IMR-90 (cell line): ENCODE results near the gene MTUS2. TPM values are rescaled to one million over a fixed set of nuclear protein-coding genes. Genes with fewer than 3 reads are reported as not detected.
A peak's percentile ranks its signal among the peaks of the same experiment; 100 is the strongest.

Source experiments
- ATAC-seq: fragments of 200-7000 bp; cut with Tn5 transposase; 2 replicates; pipeline ENCODE4 v1.9.1; 2020; ENCODE audit warnings: low read depth, mild to moderate bottlenecking, moderate library complexity
- BruUV-seq: library from RNA; stranded (reverse); fragments of 400-500 nt; replicated peaks from 2 replicates; lab custom pipeline; 2021; lab: Mats Ljungman, UMichigan
- CTCF ChIA-PET: fragments of 300-600 bp; formaldehyde crosslinking; extraction: SDS; loops from one replicate; lab custom pipeline; 2021; ENCODE audit warnings: antibody characterized with exemption; lab: Yijun Ruan, JAX
- POLR2A ChIA-PET: fragments of 300-600 bp; sonication (Branson Sonifier 250); formaldehyde crosslinking; loops from one replicate; lab custom pipeline; 2022; ENCODE audit warnings: antibody characterized with exemption; ENCODE audit not compliant: unreplicated experiment; lab: Charles Lee
- DNase-seq: peaks from one replicate; pipeline ENCODE4 v3.0.0; 2013
- H2AFZ ChIP-seq: replicated peaks from 2 replicates; pipeline ENCODE3; 2013; ENCODE audit warnings: low read length, mild to moderate bottlenecking; ENCODE audit not compliant: poor library complexity
- H2AK5ac ChIP-seq: 2 replicates; pipeline ENCODE4 v1.6.1; 2013; ENCODE audit warnings: low read depth, low read length, inconsistent platforms
- H2AK9ac ChIP-seq: replicated peaks from 2 replicates; pipeline ENCODE3; 2013; ENCODE audit warnings: mild to moderate bottlenecking, low read depth, low read length, moderate library complexity; ENCODE audit not compliant: poor library complexity
- H2BK120ac ChIP-seq: 2 replicates; pipeline ENCODE4 v1.6.1; 2013; ENCODE audit warnings: low read depth, low read length, inconsistent platforms
- H2BK15ac ChIP-seq: 3 replicates; pipeline ENCODE4 v1.6.1; 2013; ENCODE audit warnings: low read depth, low read length, inconsistent platforms
- H2BK20ac ChIP-seq: 2 replicates; pipeline ENCODE4 v1.6.1; 2013; ENCODE audit warnings: low read depth, mild to moderate bottlenecking, inconsistent platforms, low read length, moderate library complexity
- H2BK5ac ChIP-seq: 2 replicates; pipeline ENCODE4 v1.6.1; 2013; ENCODE audit warnings: mild to moderate bottlenecking, low read depth, low read length, inconsistent platforms; ENCODE audit not compliant: poor library complexity, severe bottlenecking
- H3K14ac ChIP-seq: replicated peaks from 2 replicates; pipeline ENCODE4 v1.6.1; 2013; ENCODE audit warnings: low read depth, low read length, inconsistent platforms
- H3K18ac ChIP-seq: 2 replicates; pipeline ENCODE4 v1.6.1; 2013; ENCODE audit warnings: low read depth, low read length, control low read depth
- H3K23ac ChIP-seq: 2 replicates; pipeline ENCODE4 v1.6.1; 2013; ENCODE audit warnings: low read depth, low read length, inconsistent platforms
- H3K27ac ChIP-seq: 2 replicates; pipeline ENCODE4 v1.5.1; 2013; ENCODE audit warnings: mild to moderate bottlenecking, control low read depth, low read length; ENCODE audit not compliant: insufficient read depth
- H3K27me3 ChIP-seq: 2 replicates; pipeline ENCODE4 v1.6.1; 2013; ENCODE audit warnings: low read length; ENCODE audit not compliant: control insufficient read depth, insufficient read depth
- H3K36me3 ChIP-seq: 2 replicates; pipeline ENCODE4 v1.6.1; 2013; ENCODE audit warnings: low read length, mixed read lengths; ENCODE audit not compliant: control insufficient read depth, insufficient read depth
- H3K4ac ChIP-seq: 2 replicates; pipeline ENCODE4 v1.6.1; 2013; ENCODE audit warnings: low read depth, low read length, inconsistent platforms
- H3K4me1 ChIP-seq: 2 replicates; pipeline ENCODE4 v1.6.1; 2013; ENCODE audit warnings: low read length, mixed read lengths; ENCODE audit not compliant: control insufficient read depth, insufficient read depth
- H3K4me2 ChIP-seq: 2 replicates; pipeline ENCODE4 v1.6.1; 2013; ENCODE audit warnings: low read depth, mild to moderate bottlenecking, control low read depth, low read length, moderate library complexity
- H3K4me3 ChIP-seq: 2 replicates; pipeline ENCODE4 v1.5.1; 2013; ENCODE audit warnings: low read depth, mild to moderate bottlenecking, control low read depth, low read length, moderate library complexity; ENCODE audit not compliant: insufficient read depth
- H3K56ac ChIP-seq: 2 replicates; pipeline ENCODE4 v1.6.1; 2013; ENCODE audit warnings: low read length, inconsistent platforms; ENCODE audit not compliant: insufficient read depth; ENCODE audit errors: extremely low read depth
- H3K79me1 ChIP-seq, 2 experiments: 2 replicates each; pipeline ENCODE4 v1.6.1; 2013; ENCODE audit warnings: low read length in 2 of 2, inconsistent platforms in 1 of 2, low read depth in 1 of 2
- H3K9ac ChIP-seq: 2 replicates; pipeline ENCODE4 v1.6.1; 2013; ENCODE audit warnings: low read depth, low read length, control low read depth
- H3K9me1 ChIP-seq: 2 replicates; pipeline ENCODE4 v1.6.1; 2013; ENCODE audit warnings: low read length, inconsistent platforms; ENCODE audit not compliant: insufficient read depth
- H3K9me3 ChIP-seq: 2 replicates; pipeline ENCODE4 v1.6.1; 2013; ENCODE audit warnings: low read length; ENCODE audit not compliant: control insufficient read depth, insufficient read depth
- H4K20me1 ChIP-seq: 2 replicates; pipeline ENCODE4 v1.6.1; 2013; ENCODE audit warnings: low read length, inconsistent platforms; ENCODE audit not compliant: insufficient read depth
- H4K5ac ChIP-seq: 2 replicates; pipeline ENCODE4 v1.6.1; 2013; ENCODE audit warnings: mild to moderate bottlenecking, low read depth, low read length, control low read depth
- H4K8ac ChIP-seq, 2 experiments: 2 replicates each; pipeline ENCODE4 v1.6.1; 2013; ENCODE audit warnings: low read depth in 2 of 2, low read length in 2 of 2, control low read depth in 1 of 2, inconsistent platforms in 1 of 2
- H4K91ac ChIP-seq: 2 replicates; pipeline ENCODE4 v1.6.1; 2013; ENCODE audit warnings: low read depth, low read length, inconsistent platforms; ENCODE audit not compliant: insufficient read depth
- BHLHE40 ChIP-seq: fragments of 150-350 bp; IDR thresholded peaks from 2 replicates; pipeline ENCODE4 v1.6.1; 2016; ENCODE audit warnings: mild to moderate bottlenecking, low read depth, low read length
- CEBPB ChIP-seq: IDR thresholded peaks from 2 replicates; pipeline ENCODE4 v1.6.1; 2012; ENCODE audit warnings: low read depth, low read length, improper control_type of control experiment
- CHD1 ChIP-seq: IDR thresholded peaks from 2 replicates; pipeline ENCODE4 v1.6.1; 2012; ENCODE audit warnings: low read depth, low read length, improper control_type of control experiment
- FOS ChIP-seq: fragments of 150-350 bp; IDR thresholded peaks from 2 replicates; pipeline ENCODE4 v1.6.1; 2016; ENCODE audit warnings: low read depth, low read length
- MAFK ChIP-seq: IDR thresholded peaks from 2 replicates; pipeline ENCODE4 v1.6.1; 2012; ENCODE audit warnings: low read depth, low read length, improper control_type of control experiment
- MAZ ChIP-seq: IDR thresholded peaks from 2 replicates; pipeline ENCODE4 v1.6.1; 2012; ENCODE audit warnings: low read depth, mild to moderate bottlenecking, low read length, improper control_type of control experiment, moderate library complexity, borderline replicate concordance
- MXI1 ChIP-seq: IDR thresholded peaks from 2 replicates; pipeline ENCODE4 v1.6.1; 2012; ENCODE audit warnings: low read depth, mild to moderate bottlenecking, low read length, moderate library complexity, borderline replicate concordance
- NFE2L2 ChIP-seq: fragments of 150-350 bp; IDR thresholded peaks from 2 replicates; pipeline ENCODE4 v1.6.1; 2016; ENCODE audit warnings: low read depth, mild to moderate bottlenecking, low read length
- POLR2A ChIP-seq: IDR thresholded peaks from 2 replicates; pipeline ENCODE4 v1.6.1; 2012; ENCODE audit warnings: mild to moderate bottlenecking, low read depth, low read length
- RAD21 ChIP-seq: IDR thresholded peaks from 2 replicates; pipeline ENCODE4 v1.6.1; 2012; ENCODE audit warnings: low read length, improper control_type of control experiment
- RCOR1 ChIP-seq: IDR thresholded peaks from 2 replicates; pipeline ENCODE4 v1.6.1; 2012; ENCODE audit warnings: mild to moderate bottlenecking, low read length, improper control_type of control experiment; ENCODE audit not compliant: insufficient replicate concordance
- RFX5 ChIP-seq: IDR thresholded peaks from 2 replicates; pipeline ENCODE4 v1.8.0; 2012; ENCODE audit warnings: low read depth, mild to moderate bottlenecking, low read length, moderate library complexity
- SMC3 ChIP-seq: fragments of 150-350 bp; IDR thresholded peaks from 2 replicates; pipeline ENCODE4 v1.6.1; 2016; ENCODE audit warnings: low read depth, mild to moderate bottlenecking, antibody characterized with exemption, low read length, moderate library complexity
- WGBS, 2 experiments: methylation state at CpG; one replicate each; pipeline versions ENCODE4 v1.1.5 to v1.1.7; 2013; ENCODE audit warnings: missing lambda C conversion rate in 2 of 2; ENCODE audit not compliant: insufficient read length in 1 of 2; ENCODE audit errors: extremely low coverage in 2 of 2; 5-methylcytosine and 5-hydroxymethylcytosine counted together
- dilution Hi-C: fragments of 300-500 bp; cut with HindIII; formaldehyde crosslinking; loops from one replicate; pipeline ENCODE4 v1.14.3; 2018; ENCODE audit warnings: low sequenced_read_pairs; ENCODE audit not compliant: unreplicated experiment
- in situ Hi-C: fragments of 300-500 bp; cut with MboI; formaldehyde crosslinking; loops from 3 replicates; pipeline ENCODE4 v1.14.3; 2019; ENCODE audit warnings: low sequenced_read_pairs, inconsistent platforms, mixed read lengths
- intact Hi-C: fragments of 100-400 bp; cut with micrococcal nuclease; formaldehyde crosslinking; loops from 2 replicates; pipeline ENCODE4 v1.10.0; 2022
- polyA plus RNA-seq, 3 experiments: library from polyadenylated mRNA; depleted of rRNA; stranded (reverse); fragments of >200 nt; gene quantifications; 2 replicates each; pipeline ENCODE4 v1.2.3, GENCODE V29; 2012; ENCODE audit warnings: low replicate concordance in 1 of 3
- total RNA-seq: library from RNA; depleted of rRNA; stranded (reverse); fragments of >200 nt; gene quantifications from 2 replicates; pipeline ENCODE4 v1.2.3, GENCODE V29; 2012
- TF ChIP-seq, protein P1 (sequence below): fragments of 150-350 bp; IDR thresholded peaks from 2 replicates; pipeline ENCODE4 v1.6.1; 2017; ENCODE audit warnings: mild to moderate bottlenecking, antibody characterized with exemption, low read length, low read depth
- TF ChIP-seq, protein P2 (sequence below): fragments of 150-350 bp; IDR thresholded peaks from 2 replicates; pipeline ENCODE4 v1.6.1; 2016; ENCODE audit warnings: low read depth, mild to moderate bottlenecking, low read length, moderate library complexity, borderline replicate concordance
- TF ChIP-seq, protein P3 (sequence below): conservative IDR thresholded peaks from 2 replicates; pipeline ENCODE4 v1.5.1; 2012; ENCODE audit warnings: mild to moderate bottlenecking, low read depth, low read length, improper control_type of control experiment

MTUS2 gene
- total and polyA plus RNA-seq, 2 of the 4 experiments (the other 2 are of a cell fraction) = under 0.01 to 0.02 TPM

DNA sequence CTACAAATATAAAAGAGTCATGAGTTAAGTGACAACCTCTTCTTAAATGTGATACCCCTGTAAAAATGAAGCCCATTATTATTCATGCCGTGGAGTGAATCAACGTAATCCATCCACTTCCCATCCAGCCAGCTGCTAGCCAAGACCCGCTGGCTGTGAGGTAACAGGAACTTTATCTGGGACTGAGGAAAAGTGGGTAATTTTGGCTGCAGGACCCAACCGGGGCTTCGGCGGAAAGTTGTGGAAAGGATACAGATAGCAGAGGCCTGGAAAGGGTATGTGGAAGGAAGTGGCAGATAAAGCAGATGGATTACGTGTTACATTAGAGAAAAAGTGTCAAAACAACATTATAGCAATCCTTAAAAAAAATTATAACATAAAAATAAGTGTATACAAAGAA lies 727.0 kb downstream of the MTUS2 start:
- Histone ChIP-seq H3K56ac (no peak overlapping the region), H3K18ac (no peak overlapping the region), H2AK5ac (no peak overlapping the region), H4K91ac (no peak overlapping the region), H2AFZ (no peak overlapping the region), H4K5ac (no peak overlapping the region), H4K8ac (no peak overlapping the region), H4K20me1 (peaks cover 70% of the 10 kb centered on the region), H2AK9ac (no peak overlapping the region), H3K4ac (no peak overlapping the region), H2BK15ac (no peak overlapping the region), H3K4me3 (no peak overlapping the region), H2BK20ac (no peak overlapping the region), H2BK5ac (no peak overlapping the region), H3K27me3 (no peaks in the 10 kb centered on the region), H3K4me1 (peaks cover 2% of the 10 kb centered on the region; the same call in 1 of the 2 replicates), H3K79me1 (peaks cover 49 to 98% of the 10 kb centered on the region in 2 experiments), H3K27ac (no peak overlapping the region), H3K23ac (no peak overlapping the region), H3K36me3 (peaks cover 29% of the 10 kb centered on the region), H2BK120ac (no peak overlapping the region), H3K9ac (no peak overlapping the region), H3K9me1 (peaks cover 24% of the 10 kb centered on the region), H3K14ac (no peak overlapping the region), H3K9me3 (no peaks in the 10 kb centered on the region), H3K4me2 (no peak overlapping the region)
- intact Hi-C loops = no loop called here
- DNase-seq = peak; percentile 27
- ChIA-PET CTCF (no interaction called here), POLR2A (no interaction called here)
- in situ Hi-C loops = no loop called here
- TF ChIP-seq RAD21 (no peak), MAFK (no peak), RFX5 (no peak), MXI1 (no peak), POLR2A (no peak), FOS (no peak), RCOR1 (no peak), SMC3 (no peak), NFE2L2 (no peak), CEBPB (no peak), CHD1 (no peak), BHLHE40 (no peak), MAZ (no peak)
- TF ChIP-seq, protein P1, sequence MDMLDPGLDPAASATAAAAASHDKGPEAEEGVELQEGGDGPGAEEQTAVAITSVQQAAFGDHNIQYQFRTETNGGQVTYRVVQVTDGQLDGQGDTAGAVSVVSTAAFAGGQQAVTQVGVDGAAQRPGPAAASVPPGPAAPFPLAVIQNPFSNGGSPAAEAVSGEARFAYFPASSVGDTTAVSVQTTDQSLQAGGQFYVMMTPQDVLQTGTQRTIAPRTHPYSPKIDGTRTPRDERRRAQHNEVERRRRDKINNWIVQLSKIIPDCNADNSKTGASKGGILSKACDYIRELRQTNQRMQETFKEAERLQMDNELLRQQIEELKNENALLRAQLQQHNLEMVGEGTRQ = no peak
- TF ChIP-seq, protein P2, sequence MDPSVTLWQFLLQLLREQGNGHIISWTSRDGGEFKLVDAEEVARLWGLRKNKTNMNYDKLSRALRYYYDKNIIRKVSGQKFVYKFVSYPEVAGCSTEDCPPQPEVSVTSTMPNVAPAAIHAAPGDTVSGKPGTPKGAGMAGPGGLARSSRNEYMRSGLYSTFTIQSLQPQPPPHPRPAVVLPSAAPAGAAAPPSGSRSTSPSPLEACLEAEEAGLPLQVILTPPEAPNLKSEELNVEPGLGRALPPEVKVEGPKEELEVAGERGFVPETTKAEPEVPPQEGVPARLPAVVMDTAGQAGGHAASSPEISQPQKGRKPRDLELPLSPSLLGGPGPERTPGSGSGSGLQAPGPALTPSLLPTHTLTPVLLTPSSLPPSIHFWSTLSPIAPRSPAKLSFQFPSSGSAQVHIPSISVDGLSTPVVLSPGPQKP = no peak
- TF ChIP-seq, protein P3, sequence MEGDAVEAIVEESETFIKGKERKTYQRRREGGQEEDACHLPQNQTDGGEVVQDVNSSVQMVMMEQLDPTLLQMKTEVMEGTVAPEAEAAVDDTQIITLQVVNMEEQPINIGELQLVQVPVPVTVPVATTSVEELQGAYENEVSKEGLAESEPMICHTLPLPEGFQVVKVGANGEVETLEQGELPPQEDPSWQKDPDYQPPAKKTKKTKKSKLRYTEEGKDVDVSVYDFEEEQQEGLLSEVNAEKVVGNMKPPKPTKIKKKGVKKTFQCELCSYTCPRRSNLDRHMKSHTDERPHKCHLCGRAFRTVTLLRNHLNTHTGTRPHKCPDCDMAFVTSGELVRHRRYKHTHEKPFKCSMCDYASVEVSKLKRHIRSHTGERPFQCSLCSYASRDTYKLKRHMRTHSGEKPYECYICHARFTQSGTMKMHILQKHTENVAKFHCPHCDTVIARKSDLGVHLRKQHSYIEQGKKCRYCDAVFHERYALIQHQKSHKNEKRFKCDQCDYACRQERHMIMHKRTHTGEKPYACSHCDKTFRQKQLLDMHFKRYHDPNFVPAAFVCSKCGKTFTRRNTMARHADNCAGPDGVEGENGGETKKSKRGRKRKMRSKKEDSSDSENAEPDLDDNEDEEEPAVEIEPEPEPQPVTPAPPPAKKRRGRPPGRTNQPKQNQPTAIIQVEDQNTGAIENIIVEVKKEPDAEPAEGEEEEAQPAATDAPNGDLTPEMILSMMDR = no peak
- no peak for ATAC-seq
- no CpG with 5 or more reads among the region's 7 CpGs for WGBS, 2 experiments
- BruUV-seq = no TSS peak
- dilution Hi-C loops = no loop called here
